Sigmoid colon (tissue), 7 donors: ENCODE data around the gene EP300. TPM values are rescaled to one million over a fixed set of nuclear protein-coding genes. Genes with fewer than 3 reads are reported as not detected.
A peak's percentile ranks its signal among the peaks of the same experiment; 100 is the strongest.

Experiments
- DNase-seq: peaks from one replicate; pipeline ENCODE4 v3.0.0-alpha.2; 2019
- H3K27ac ChIP-seq, 4 donors: fragments of 200-600 bp; sonication (generic); one replicate each; pipeline ENCODE4 v1.5.1; 2016 to 2019; ENCODE audit warnings: mild to moderate bottlenecking in 1 of 4
- H3K27me3 ChIP-seq, 3 donors: fragments of 200-600 bp; sonication (generic); one replicate each; pipeline ENCODE4 v1.5.1; 2019; ENCODE audit warnings: mild to moderate bottlenecking in 1 of 3
- H3K36me3 ChIP-seq, 4 donors: fragments of 200-600 bp; sonication (generic); one replicate each; pipeline ENCODE4 v1.5.1; 2016 to 2019
- H3K4me1 ChIP-seq, 4 donors: fragments of 200-600 bp; sonication (generic); one replicate each; pipeline ENCODE4 v1.5.1; 2017 to 2019
- H3K4me3 ChIP-seq, 4 donors: fragments of 200-600 bp; sonication (generic); one replicate each; pipeline ENCODE4 v1.5.1; 2017 to 2019; ENCODE audit warnings: mild to moderate bottlenecking in 2 of 4, moderate library complexity in 1 of 4
- H3K9me3 ChIP-seq, 4 donors: fragments of 200-600 bp in 3 of 4; sonication (generic) in 3 of 4; one replicate each; pipeline versions ENCODE4 v1.5.1 to v1.6.1; 2013 to 2019
- CTCF ChIP-seq, 4 experiments: fragments of 450-650 bp in 3 of 4; fragments of 200-600 bp in 1 of 4; IDR thresholded peaks; one replicate each; pipeline ENCODE4 v1.5.1; 2016 to 2019; ENCODE audit warnings: antibody characterized with exemption in 4 of 4, mild to moderate bottlenecking in 3 of 4, moderate library complexity in 2 of 4
- EP300 ChIP-seq, 4 donors: sonication (generic); formaldehyde crosslinking; IDR thresholded peaks; one replicate each; pipeline ENCODE4 v1.6.1; 2017; ENCODE audit warnings: antibody characterized with exemption in 4 of 4
- POLR2A ChIP-seq, 2 donors: fragments of 450-650 bp; IDR thresholded peaks; one replicate each; pipeline ENCODE4 v1.6.1; 2016; ENCODE audit warnings: antibody characterized with exemption in 2 of 2, mild to moderate bottlenecking in 2 of 2, moderate library complexity in 2 of 2
- POLR2AphosphoS5 ChIP-seq, 4 donors: sonication (generic); formaldehyde crosslinking; IDR thresholded peaks; one replicate each; pipeline ENCODE4 v1.6.1; 2017; ENCODE audit warnings: antibody characterized with exemption in 4 of 4
- WGBS, 2 donors: extraction: QIAGEN DNeasy Blood & Tissue Kit; methylation state at CpG; one replicate each; pipeline ENCODE4 v1.1.7; 2013; 5-methylcytosine and 5-hydroxymethylcytosine counted together
- intact Hi-C: fragments of 100-400 bp; cut with DNase I; formaldehyde crosslinking; loops from one replicate; pipeline ENCODE4 v1.15.1; 2023
- polyA plus RNA-seq, 3 donors: library from polyadenylated mRNA; stranded (reverse); fragments of 200-250 nt; gene quantifications; one replicate each; pipeline ENCODE4 v1.2.3, GENCODE V29; 2013
- total RNA-seq, 4 donors: library from RNA; depleted of rRNA; stranded (reverse); fragments of >200 nt; gene quantifications; one replicate each; pipeline ENCODE4 v1.1.0, GENCODE V29; 2016
- donor health status: healthy with polysubstance abuse.
- donor health status: Bipolar disorder and iron deficiency.
- donor health status: healthy.

EP300 gene
- total and polyA plus RNA-seq, 7 donors: 6.0 to 109 (median 59.6) TPM

GRCh38 chr22:41203118-41203517 is 110.7 kb downstream of the EP300 start:
- no peak overlapping the region for H3K27ac ChIP-seq
- no peak overlapping the region for H3K4me3 ChIP-seq
- H3K9me3 ChIP-seq: no peaks in the 10 kb centered on the region
- peaks cover 0 to 19% (median 14%) of the 10 kb centered on the region in 4 donors for H3K4me1 ChIP-seq
- intact Hi-C loops: no loop called here
- no peaks in the 10 kb centered on the region for H3K27me3 ChIP-seq
- no peak for DNase-seq
- H3K36me3 ChIP-seq: no peaks in the 10 kb centered on the region
- WGBS, 2 donors: 85 to 87% methylated on average over 2 of the region's 2 CpGs
- TF ChIP-seq EP300 (IDR thresholded peaks at IDR 0.05) (no peak), POLR2A (IDR thresholded peaks at IDR 0.05) (no peak), POLR2AphosphoS5 (IDR thresholded peaks at IDR 0.05) (no peak), CTCF (IDR thresholded peaks at IDR 0.05) (no peak)

- H3K9me3 ChIP-seq: no peaks in the 10 kb centered on the region
- intact Hi-C loops: no loop called here
- TF ChIP-seq EP300 (IDR thresholded peaks at IDR 0.05) (no peak), POLR2A (IDR thresholded peaks at IDR 0.05) (no peak), POLR2AphosphoS5 (IDR thresholded peaks at IDR 0.05) (no peak), CTCF (IDR thresholded peaks at IDR 0.05) (no peak)
- peaks cover 0 to 8% (median 0%) of the 10 kb centered on the region in 4 donors for H3K36me3 ChIP-seq
- H3K4me3 ChIP-seq: no peak overlapping the region
- no peak overlapping the region for H3K27ac ChIP-seq
- H3K27me3 ChIP-seq: no peaks in the 10 kb centered on the region
- no peak for DNase-seq
- peaks cover 0 to 10% (median 8%) of the 10 kb centered on the region in 4 donors for H3K4me1 ChIP-seq
- 59 to 69% methylated on average over 6 of the region's 6 CpGs for WGBS, 2 donors
These were observed 111.7 kb downstream of the EP300 start for GRCh38 chr22:41204066-41204465.

- peaks cover 0 to 10% (median 8%) of the 10 kb centered on the region in 4 donors for H3K4me1 ChIP-seq
- H3K27me3 ChIP-seq: no peaks in the 10 kb centered on the region
- 1% methylated on average over 47 of the region's 47 CpGs for WGBS, 2 donors
- H3K27ac ChIP-seq: peak within 1 kb of the TSS; percentile 79 to 92 (median 88)
- intact Hi-C loops: loop anchor here (5.0 kb wide), 1 partner anchor 113 kb away; the partner anchor contains the start of gene EP300
- DNase-seq: peak; percentile 99
- H3K4me3 ChIP-seq: peak within 1 kb of the TSS; percentile 64 to 89 (median 75)
- no peaks in the 10 kb centered on the region for H3K9me3 ChIP-seq
- peaks cover 0 to 20% (median 0%) of the 10 kb centered on the region in 4 donors for H3K36me3 ChIP-seq
- TF ChIP-seq EP300 (IDR thresholded peaks at IDR 0.05) (no peak), POLR2A (IDR thresholded peaks at IDR 0.05) (peak; percentile 45 to 61), CTCF (IDR thresholded peaks at IDR 0.05) (no peak), POLR2AphosphoS5 (IDR thresholded peaks at IDR 0.05) (peak; percentile 75 to 93 (median 86))
These were observed 112.9 kb downstream of the EP300 start, which contains the start of gene L3MBTL2 for GRCh38 chr22:41204992-41205900. Gene L3MBTL2 (plus strand): TSS chr22:41205312. CDS start chr22:41205363, 51 bp downstream.

GRCh38 chr22:41206719-41207118 is 114.3 kb downstream of the EP300 start:
- Histone ChIP-seq H3K27me3 (no peaks in the 10 kb centered on the region), H3K4me1 (peaks cover 0 to 10% (median 8%) of the 10 kb centered on the region in 4 donors), H3K9me3 (no peaks in the 10 kb centered on the region), H3K4me3 (no peak overlapping the region), H3K27ac (no peak overlapping the region), H3K36me3 (peaks cover 0 to 34% (median 0%) of the 10 kb centered on the region in 4 donors)
- WGBS, 2 donors: 92% methylated on average over 9 of the region's 9 CpGs
- intact Hi-C loops: loop anchor here (5.0 kb wide), 1 partner anchor 114 kb away; the partner anchor contains the start of gene EP300
- DNase-seq: no peak
- TF ChIP-seq POLR2AphosphoS5 (IDR thresholded peaks at IDR 0.05) (no peak), CTCF (IDR thresholded peaks at IDR 0.05) (no peak), POLR2A (IDR thresholded peaks at IDR 0.05) (no peak), EP300 (IDR thresholded peaks at IDR 0.05) (no peak)
